ENCODE measurements around the gene SDHAF1.

DNA sequence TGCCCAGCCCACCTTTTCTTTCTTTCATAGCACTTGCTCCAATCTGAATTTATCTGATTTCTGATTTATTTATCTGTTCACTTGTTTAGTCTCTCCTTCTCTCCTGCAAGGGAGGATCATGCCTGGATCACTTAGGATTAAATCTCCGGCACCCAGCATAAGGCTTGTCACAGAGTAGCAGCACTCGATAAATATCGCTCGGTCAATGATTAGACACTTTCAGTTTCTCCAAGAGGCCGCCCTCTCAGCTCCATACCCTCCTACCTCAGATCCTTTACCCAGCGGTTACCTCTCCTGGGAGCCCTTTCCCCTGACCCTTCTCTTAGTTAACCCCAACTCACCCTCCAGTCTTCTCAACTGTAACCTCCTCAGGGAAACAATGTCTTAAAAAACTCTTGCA, 36.3 kb downstream of the SDHAF1 start:
- TF ChIP-seq HDGF (IDR thresholded peaks at IDR 0.05; ENCODE audit: borderline replicate concordance) (no peak), FOXM1 (IDR thresholded peaks at IDR 0.05; ENCODE audit: borderline replicate concordance) (no peak), TARDBP (IDR thresholded peaks at IDR 0.05) (no peak)

Data from HEK293T (cell line).